Activated CD8-positive, alpha-beta T cell treated with anti-CD3 and anti-CD28 coated beads for 36 hours (primary cell): ENCODE measurements around the gene MAPK14. TPM values are rescaled to one million over a fixed set of nuclear protein-coding genes. Genes with fewer than 3 reads are reported as not detected.

Experiments used
- ATAC-seq: fragments of 200-7000 bp; cut with Tn5 transposase; one replicate; pipeline ENCODE4 v1.10.0; 2021; ENCODE audit warnings: mild to moderate bottlenecking, moderate library complexity
- CTCF ChIA-PET: fragments of 350-600 bp; sonication (Branson Sonifier 250); formaldehyde crosslinking; loops from one replicate; lab custom pipeline; 2021; ENCODE audit warnings: antibody characterized with exemption; lab: Charles Lee
- POLR2A ChIA-PET: fragments of 350-600 bp; sonication (Branson Sonifier 250); formaldehyde crosslinking; loops from one replicate; lab custom pipeline; 2021; ENCODE audit warnings: antibody characterized with exemption; lab: Charles Lee
- DNase-seq: peaks from one replicate; pipeline ENCODE4 v3.0.0-alpha.2; 2020
- H3K27ac Mint-ChIP-seq: one replicate; pipeline ENCODE4 v1.8.0; 2021; ENCODE audit warnings: mild to moderate bottlenecking, mixed read lengths
- H3K27me3 Mint-ChIP-seq: one replicate; pipeline ENCODE4 v1.8.0; 2021; ENCODE audit warnings: mixed read lengths
- H3K36me3 Mint-ChIP-seq: one replicate; pipeline ENCODE4 v1.8.0; 2021; ENCODE audit warnings: low read depth, mixed read lengths
- H3K4me1 Mint-ChIP-seq: one replicate; pipeline ENCODE4 v1.8.0; 2021; ENCODE audit warnings: low read depth, mixed read lengths
- H3K4me3 Mint-ChIP-seq: one replicate; pipeline ENCODE4 v1.8.0; 2021; ENCODE audit warnings: mild to moderate bottlenecking, moderate library complexity, mixed read lengths
- H3K9me3 Mint-ChIP-seq: one replicate; pipeline ENCODE4 v1.8.0; 2021; ENCODE audit warnings: mixed read lengths
- intact Hi-C: fragments of 100-400 bp; cut with micrococcal nuclease; formaldehyde crosslinking; loops from one replicate; pipeline ENCODE4 v1.10.0; 2022
- total RNA-seq, 2 experiments: library from RNA; stranded (reverse); gene quantifications; one replicate each; pipeline ENCODE4 v1.2.3, GENCODE V29; 2021
- TF ChIP-seq, protein P1 (sequence below): fragments of 200-600 bp; IDR thresholded peaks from one replicate; pipeline ENCODE4 v1.8.0; 2022; ENCODE audit warnings: antibody characterized with exemption, mild to moderate bottlenecking

The MAPK14 gene
- total RNA-seq, 2 experiments from 2014 or later: 45.7 to 49.8 TPM

DNA sequence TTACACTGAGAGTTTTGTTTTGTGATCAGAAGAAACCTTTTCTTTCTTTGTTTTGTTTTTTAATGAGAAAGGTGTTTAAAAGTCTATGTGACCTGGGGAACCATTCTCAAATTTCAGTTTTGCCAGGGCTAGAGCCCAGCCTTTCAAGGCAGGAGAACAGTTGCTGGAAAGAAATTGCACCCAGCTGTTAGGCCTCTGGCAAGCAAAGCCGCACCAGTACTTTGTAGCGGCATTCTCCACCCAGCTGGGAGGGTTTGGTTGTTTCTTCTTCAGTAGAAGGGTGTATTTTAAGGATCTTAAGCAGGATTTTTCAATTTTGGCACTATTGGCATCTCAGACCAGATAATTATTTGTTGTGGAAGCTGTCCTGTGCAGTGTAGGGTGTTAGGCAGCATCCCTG is 86.1 kb downstream of the MAPK14 start:
- Mint-ChIP-seq H3K27me3 (no peaks in the 10 kb centered on the region), H3K27ac (peak overlapping the region; percentile 94), H3K9me3 (no peaks in the 10 kb centered on the region), H3K36me3 (peaks cover 36% of the 10 kb centered on the region), H3K4me3 (no peak overlapping the region), H3K4me1 (peaks cover 68% of the 10 kb centered on the region)
- POLR2A ChIA-PET: no interaction called here
- CTCF ChIA-PET: interaction anchor here (1.6 to 3.1 kb wide), 2 partner anchors 10 to 19 kb away, joined by 4 to 11 read pairs; no protein-coding TSS in a partner anchor
- DNase-seq: no peak
- intact Hi-C loops: no loop called here
- TF ChIP-seq, protein P1, sequence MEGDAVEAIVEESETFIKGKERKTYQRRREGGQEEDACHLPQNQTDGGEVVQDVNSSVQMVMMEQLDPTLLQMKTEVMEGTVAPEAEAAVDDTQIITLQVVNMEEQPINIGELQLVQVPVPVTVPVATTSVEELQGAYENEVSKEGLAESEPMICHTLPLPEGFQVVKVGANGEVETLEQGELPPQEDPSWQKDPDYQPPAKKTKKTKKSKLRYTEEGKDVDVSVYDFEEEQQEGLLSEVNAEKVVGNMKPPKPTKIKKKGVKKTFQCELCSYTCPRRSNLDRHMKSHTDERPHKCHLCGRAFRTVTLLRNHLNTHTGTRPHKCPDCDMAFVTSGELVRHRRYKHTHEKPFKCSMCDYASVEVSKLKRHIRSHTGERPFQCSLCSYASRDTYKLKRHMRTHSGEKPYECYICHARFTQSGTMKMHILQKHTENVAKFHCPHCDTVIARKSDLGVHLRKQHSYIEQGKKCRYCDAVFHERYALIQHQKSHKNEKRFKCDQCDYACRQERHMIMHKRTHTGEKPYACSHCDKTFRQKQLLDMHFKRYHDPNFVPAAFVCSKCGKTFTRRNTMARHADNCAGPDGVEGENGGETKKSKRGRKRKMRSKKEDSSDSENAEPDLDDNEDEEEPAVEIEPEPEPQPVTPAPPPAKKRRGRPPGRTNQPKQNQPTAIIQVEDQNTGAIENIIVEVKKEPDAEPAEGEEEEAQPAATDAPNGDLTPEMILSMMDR: no peak
- ATAC-seq: no peak

DNA sequence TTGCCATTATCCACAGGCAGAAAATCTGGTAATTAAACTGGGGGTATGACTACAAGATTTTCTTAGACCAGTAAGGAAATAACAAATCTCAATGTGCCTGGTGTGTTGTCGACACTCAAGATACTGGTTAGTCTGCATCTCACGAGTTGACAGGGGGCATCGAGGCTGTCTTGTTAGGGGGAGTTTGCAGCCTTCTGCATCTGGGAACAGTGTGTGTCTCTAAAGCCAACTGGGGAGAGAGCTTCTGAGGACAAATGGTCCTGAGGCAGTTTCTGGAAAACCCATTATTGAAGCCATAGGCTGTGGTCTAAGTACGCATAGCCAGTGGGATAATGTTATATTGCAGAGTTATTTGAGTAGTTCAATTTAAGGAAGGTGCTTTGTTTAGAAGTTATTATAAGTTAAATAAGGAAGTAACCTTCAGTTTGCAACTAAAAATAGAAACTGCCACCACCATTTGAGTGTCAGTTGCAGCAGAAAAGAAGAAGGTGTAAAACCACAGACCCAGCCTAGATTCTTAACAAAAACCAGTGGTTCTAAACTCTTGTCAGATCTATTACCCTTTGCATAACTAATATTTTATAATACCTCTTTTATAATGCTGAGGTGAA is 87.3 kb downstream of the MAPK14 start:
- Mint-ChIP-seq H3K36me3 (peaks cover 37% of the 10 kb centered on the region), H3K27ac (peak overlapping the region; percentile 94), H3K4me1 (peaks cover 67% of the 10 kb centered on the region), H3K9me3 (no peaks in the 10 kb centered on the region), H3K4me3 (peak overlapping the region; percentile 51), H3K27me3 (no peaks in the 10 kb centered on the region)
- POLR2A ChIA-PET: interaction anchor here (1.6 kb wide), 1 partner anchor 16 kb away, joined by 5 read pairs; no protein-coding TSS in a partner anchor
- ATAC-seq (no peak), DNase-seq (no peak)
- TF ChIP-seq, protein P1: no peak
- CTCF ChIA-PET: interaction anchor here (1.0 to 1.6 kb wide), 2 partner anchors 9 to 20 kb away, joined by 3 to 4 read pairs; no protein-coding TSS in a partner anchor
- intact Hi-C loops: no loop called here

DNA sequence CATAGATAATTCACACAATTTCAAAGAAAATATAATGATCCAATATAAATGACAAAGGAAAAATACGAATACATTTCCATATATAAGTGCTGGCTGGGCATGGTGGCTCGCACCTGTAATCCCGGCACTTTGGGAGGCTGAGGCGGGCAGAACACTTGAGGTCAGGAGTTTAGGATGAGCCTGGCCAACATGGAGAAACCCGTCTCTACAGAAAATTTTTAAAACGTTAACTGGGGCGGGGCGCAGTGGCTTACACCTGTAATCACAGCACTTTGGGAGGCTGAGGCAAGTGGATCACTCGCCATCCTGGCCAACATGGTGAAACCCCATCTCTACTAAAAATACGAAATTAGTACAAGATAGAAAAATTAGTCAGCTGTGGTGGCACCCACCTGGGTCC is 87.8 kb downstream of the MAPK14 start:
- H3K27ac Mint-ChIP-seq: peak overlapping the region; percentile 94
- DNase-seq: no peak
- H3K4me3 Mint-ChIP-seq: no peak overlapping the region

DNA sequence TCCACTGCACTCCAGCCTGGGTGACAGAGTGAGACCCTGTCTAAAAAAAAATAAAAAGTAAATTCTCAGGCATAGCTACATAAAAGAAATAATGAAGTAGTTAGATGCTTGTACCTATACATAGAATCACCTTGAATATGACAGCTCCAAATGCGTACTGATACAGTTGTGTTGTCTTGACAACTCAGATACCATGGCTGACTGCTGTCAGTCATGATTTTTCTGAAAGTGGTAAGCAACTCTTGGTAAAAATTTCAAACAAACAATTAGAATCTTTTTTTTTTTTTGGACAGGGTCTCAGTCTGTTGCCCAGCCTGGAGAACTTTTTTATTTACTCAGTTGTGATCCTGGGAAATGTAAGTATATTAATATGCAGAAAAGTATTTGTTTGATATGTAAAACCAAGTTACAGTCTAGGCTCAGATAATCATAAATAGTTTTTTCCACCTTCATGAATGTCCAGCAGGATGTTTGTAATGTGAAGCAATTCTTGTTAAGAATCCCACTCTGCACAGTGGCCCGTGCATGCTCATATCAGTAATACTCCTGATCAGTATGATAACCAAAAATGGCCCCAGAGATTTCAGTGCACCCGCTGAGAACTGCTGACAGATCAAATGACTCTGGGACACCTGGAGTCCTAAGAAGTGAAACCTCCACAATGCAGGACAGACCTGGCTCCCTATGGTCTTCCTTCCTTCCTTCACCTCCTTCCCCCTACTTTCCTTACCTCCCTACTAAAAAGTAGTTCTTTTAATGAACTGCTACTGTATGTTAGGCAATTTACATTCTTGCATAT is 88.7 kb downstream of the MAPK14 start:
- Mint-ChIP-seq H3K36me3 (peaks cover 34% of the 10 kb centered on the region), H3K9me3 (no peaks in the 10 kb centered on the region), H3K27ac (peak overlapping the region; percentile 45), H3K27me3 (no peaks in the 10 kb centered on the region), H3K4me1 (peaks cover 76% of the 10 kb centered on the region), H3K4me3 (no peak overlapping the region)
- ChIA-PET POLR2A (interaction anchor here (0.6 to 1.6 kb wide), 3 partner anchors 15 to 637 kb away, joined by 3 to 5 read pairs (median 3); no protein-coding TSS in a partner anchor), CTCF (interaction anchor here (1.0 kb wide), 2 partner anchors 8 to 21 kb away, joined by 3 to 8 read pairs; no protein-coding TSS in a partner anchor)
- DNase-seq (no peak), ATAC-seq (no peak)
- TF ChIP-seq, protein P1: no peak
- intact Hi-C loops: no loop called here

More for the DNA sequence above, 87.8 kb downstream of the MAPK14 start:
- peaks cover 67% of the 10 kb centered on the region for H3K4me1 Mint-ChIP-seq
- peaks cover 34% of the 10 kb centered on the region for H3K36me3 Mint-ChIP-seq
- CTCF ChIA-PET: interaction anchor here (1.0 to 1.6 kb wide), 3 partner anchors 8 to 20 kb away, joined by 3 to 8 read pairs (median 4); no protein-coding TSS in a partner anchor
- intact Hi-C loops: no loop called here
- POLR2A ChIA-PET: interaction anchor here (0.6 to 1.6 kb wide), 3 partner anchors 16 to 636 kb away, joined by 3 to 5 read pairs (median 3); no protein-coding TSS in a partner anchor
- H3K9me3 Mint-ChIP-seq: no peaks in the 10 kb centered on the region
- no peaks in the 10 kb centered on the region for H3K27me3 Mint-ChIP-seq
- TF ChIP-seq, protein P1: no peak
- ATAC-seq: no peak
